Heart left ventricle (tissue), 16 donors: ENCODE measurements around the gene EEF1E1. TPM values are rescaled to one million over a fixed set of nuclear protein-coding genes. Genes with fewer than 3 reads are reported as not detected.

ENCODE experiments used
- ATAC-seq, 4 donors: fragments of 200-7000 bp; cut with Tn5 transposase; one replicate each; pipeline ENCODE4 v1.9.1; 2020 to 2022; ENCODE audit warnings: moderate library complexity in 4 of 4, mild to moderate bottlenecking in 3 of 4, moderate number of reproducible peaks in 1 of 4
- DNase-seq, 5 donors: peaks; one replicate each; pipeline ENCODE4 v3.0.0-alpha.2; 2020
- H3K27ac ChIP-seq, 12 donors: fragments of 200-600 bp; sonication (generic) in 4 of 12; one replicate each; pipeline versions ENCODE4 v1.5.0 to v1.8.0; 2016 to 2022; ENCODE audit warnings: mild to moderate bottlenecking in 2 of 12
- H3K27me3 ChIP-seq, 9 donors: fragments of 200-600 bp; sonication (generic) in 2 of 9; one replicate each; pipeline versions ENCODE4 v1.5.1 to v1.8.0; 2016 to 2022; ENCODE audit warnings: mild to moderate bottlenecking in 3 of 9
- H3K36me3 ChIP-seq, 9 donors: fragments of 200-600 bp; sonication (generic) in 2 of 9; one replicate each; pipeline versions ENCODE4 v1.5.0 to v1.8.0; 2018 to 2022; ENCODE audit warnings: mild to moderate bottlenecking in 2 of 9
- H3K4me1 ChIP-seq, 12 donors: fragments of 200-600 bp; sonication (generic) in 4 of 12; one replicate each; pipeline versions ENCODE4 v1.5.0 to v1.8.0; 2016 to 2022; ENCODE audit warnings: mild to moderate bottlenecking in 3 of 12
- H3K4me3 ChIP-seq, 12 donors: fragments of 200-600 bp; sonication (generic) in 4 of 12; one replicate each; pipeline versions ENCODE4 v1.5.0 to v1.8.0; 2017 to 2022; ENCODE audit warnings: mild to moderate bottlenecking in 9 of 12, moderate library complexity in 4 of 12
- H3K9me3 ChIP-seq, 12 donors: fragments of 200-600 bp; sonication (generic) in 4 of 12; one replicate each; pipeline versions ENCODE4 v1.5.0 to v1.8.0; 2016 to 2022; ENCODE audit warnings: mild to moderate bottlenecking in 1 of 12
- POLR2A ChIP-seq, 2 donors: fragments of 450-650 bp; IDR thresholded peaks; one replicate each; pipeline ENCODE4 v1.6.1; 2017; ENCODE audit warnings: antibody characterized with exemption in 2 of 2, mild to moderate bottlenecking in 2 of 2, moderate library complexity in 2 of 2
- WGBS, 4 donors: extraction: QIAGEN DNeasy Blood & Tissue Kit in 2 of 4; methylation state at CpG; one replicate each; pipeline versions ENCODE4 v1.1.5 to v1.1.7; 2013 to 2018; 5-methylcytosine and 5-hydroxymethylcytosine counted together
- intact Hi-C, 10 donors: fragments of 100-400 bp; cut with DNase I; formaldehyde crosslinking; loops; one replicate each; pipeline versions ENCODE4 v1.11.1 to v1.14.2; 2022
- polyA plus RNA-seq, 2 donors: library from polyadenylated mRNA; stranded (reverse); fragments of 200-250 nt; gene quantifications; one replicate each; pipeline ENCODE4 v1.2.3, GENCODE V29; 2013
- total RNA-seq, 9 donors: library from RNA; depleted of rRNA in 2 of 9; stranded (reverse); fragments of >200 nt in 2 of 9; fragmentation: NEBNext Ultra II Directional in 3 of 9; extraction: Animal tissue kit (Norgen Biotek cat#: 25700) in 3 of 9; gene quantifications; one replicate each; pipeline versions ENCODE4 v1.1.0 to v1.2.4, GENCODE V29; 2016 to 2023
- TF ChIP-seq, protein P1 (sequence below), 12 donors: fragments of 200-600 bp; sonication (generic) in 4 of 12; IDR thresholded peaks; one replicate each; pipeline versions ENCODE4 v1.5.0 to v1.8.0; 2018 to 2022; ENCODE audit warnings: antibody characterized with exemption in 12 of 12, mild to moderate bottlenecking in 5 of 12
- donor health status: ischemic (EF 13 %, LVEDD 7.1; RV severe dilation, severe dysfunction).
- donor health status: healthy with polysubstance abuse.
- donor health status: DM: no; HTN: yes; CAD: no.
- donor health status: DM: no; HTN: no; CAD: no.
- donor health status: ischemic (EF 25% LVEDD 6.9; RV normal size, moderate dysfunction).
- donor health status: ischemic (EF 25% LVEDD 5.7; RV mildly dilated, moderate dysfunction).
- donor health status: healthy.
- donor health status: DM: yes; HTN: yes; CAD: no.
- donor health status: ischemic (EF 35%, LVEDD 5.7; RV mildly dilated, moderate dysfunction).
- donor health status: nonischemic (EF 11% LVEDD 7.7; RV severe dilation, severe dysfunction).
- donor health status: DM: yes; HTN: yes; CAD: no.
- donor health status: PGD.
- donor health status: ischemic (EF 29% LVEDD 5.4; RV normal size, mild dysfunction).
- donor health status: nonischemic (EF 23%, LVEDD 6.1; RV moderate dilation, normal function).

The EEF1E1 gene
- total and polyA plus RNA-seq, 11 donors: 10.3 to 50.1 (median 15.9) TPM

DNA sequence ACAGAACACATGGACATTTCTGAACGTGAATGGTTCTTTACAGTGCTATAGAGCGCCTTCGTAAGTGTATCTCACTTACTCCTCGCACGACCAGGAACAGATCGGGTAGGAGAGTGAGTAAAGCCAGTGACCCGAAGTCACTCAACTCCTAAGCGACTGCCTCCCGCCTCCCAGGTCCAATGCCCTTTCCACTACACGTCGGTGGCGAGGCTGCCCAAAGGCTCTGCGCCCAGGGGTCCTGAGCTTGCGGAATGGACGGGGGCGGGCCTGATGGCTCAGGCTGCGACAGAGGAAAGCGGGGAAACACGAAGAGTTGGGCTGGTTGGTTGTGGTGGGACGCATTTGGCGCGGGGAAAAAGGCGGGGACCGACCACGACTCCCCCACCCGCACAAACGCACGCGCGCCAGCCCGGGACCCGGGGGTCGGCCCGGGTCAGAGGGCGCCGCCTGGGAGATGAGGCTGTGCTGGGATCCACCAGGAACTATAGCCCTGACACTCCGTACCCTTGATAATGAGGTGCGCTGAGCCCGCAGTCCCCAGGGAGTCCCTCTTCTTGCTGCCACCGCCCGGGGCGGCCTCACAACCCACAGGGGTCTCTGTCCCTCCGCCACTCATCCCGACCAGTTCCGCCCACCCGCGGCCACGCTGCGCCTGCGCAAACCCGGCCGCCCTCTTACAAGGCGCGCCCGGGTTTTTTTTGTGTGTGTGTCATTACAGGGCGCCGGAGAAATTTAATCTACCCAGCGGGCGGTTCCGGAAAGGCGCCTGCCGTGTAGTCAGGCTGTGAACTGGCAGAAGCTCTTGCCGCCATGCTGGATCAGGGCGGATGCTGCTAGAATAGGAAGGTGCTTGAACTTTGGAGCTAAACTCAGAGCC lies 38.3 kb downstream of the EEF1E1 start, which contains the start of gene BLOC1S5:
BLOC1S5 (minus strand) TSS at position 629 of the 877 bp plus-strand sequence; CDS start at position 616, 13 bp downstream.
- intact Hi-C loops: loop anchor here in 6 of 10 donors (1.0 to 10.0 kb wide), 5 partner anchors 37 to 342 kb away; partner anchors contain the start of genes EEF1E1 (in 1 of the 6) and TXNDC5 (in 1 of the 6)
- ATAC-seq (peak; percentile 97 to 99 (median 98)), DNase-seq (peak; percentile 97 to 98 (median 97))
- Histone ChIP-seq H3K4me1 (peaks cover 0 to 21% (median 7%) of the 10 kb centered on the region in 12 donors), H3K36me3 (peaks cover 0 to 35% (median 24%) of the 10 kb centered on the region in 9 donors), H3K27me3 (no peaks in the 10 kb centered on the region), H3K27ac (peak within 1 kb of the TSS; percentile 72 to 92 (median 90)), H3K9me3 (no peaks in the 10 kb centered on the region), H3K4me3 (peak within 1 kb of the TSS; percentile 53 to 92 (median 88))
- WGBS, 4 donors: 0 to 1% (median 0%) methylated on average over 49 to 64 of the region's 64 CpGs
- TF ChIP-seq, protein P1, sequence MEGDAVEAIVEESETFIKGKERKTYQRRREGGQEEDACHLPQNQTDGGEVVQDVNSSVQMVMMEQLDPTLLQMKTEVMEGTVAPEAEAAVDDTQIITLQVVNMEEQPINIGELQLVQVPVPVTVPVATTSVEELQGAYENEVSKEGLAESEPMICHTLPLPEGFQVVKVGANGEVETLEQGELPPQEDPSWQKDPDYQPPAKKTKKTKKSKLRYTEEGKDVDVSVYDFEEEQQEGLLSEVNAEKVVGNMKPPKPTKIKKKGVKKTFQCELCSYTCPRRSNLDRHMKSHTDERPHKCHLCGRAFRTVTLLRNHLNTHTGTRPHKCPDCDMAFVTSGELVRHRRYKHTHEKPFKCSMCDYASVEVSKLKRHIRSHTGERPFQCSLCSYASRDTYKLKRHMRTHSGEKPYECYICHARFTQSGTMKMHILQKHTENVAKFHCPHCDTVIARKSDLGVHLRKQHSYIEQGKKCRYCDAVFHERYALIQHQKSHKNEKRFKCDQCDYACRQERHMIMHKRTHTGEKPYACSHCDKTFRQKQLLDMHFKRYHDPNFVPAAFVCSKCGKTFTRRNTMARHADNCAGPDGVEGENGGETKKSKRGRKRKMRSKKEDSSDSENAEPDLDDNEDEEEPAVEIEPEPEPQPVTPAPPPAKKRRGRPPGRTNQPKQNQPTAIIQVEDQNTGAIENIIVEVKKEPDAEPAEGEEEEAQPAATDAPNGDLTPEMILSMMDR (IDR thresholded peaks at IDR 0.05): peak in 3 of 12 donors; percentile 5 to 25 (median 19)
- TF ChIP-seq POLR2A (IDR thresholded peaks at IDR 0.05): peak in 1 of 2 donors; percentile 82

DNA sequence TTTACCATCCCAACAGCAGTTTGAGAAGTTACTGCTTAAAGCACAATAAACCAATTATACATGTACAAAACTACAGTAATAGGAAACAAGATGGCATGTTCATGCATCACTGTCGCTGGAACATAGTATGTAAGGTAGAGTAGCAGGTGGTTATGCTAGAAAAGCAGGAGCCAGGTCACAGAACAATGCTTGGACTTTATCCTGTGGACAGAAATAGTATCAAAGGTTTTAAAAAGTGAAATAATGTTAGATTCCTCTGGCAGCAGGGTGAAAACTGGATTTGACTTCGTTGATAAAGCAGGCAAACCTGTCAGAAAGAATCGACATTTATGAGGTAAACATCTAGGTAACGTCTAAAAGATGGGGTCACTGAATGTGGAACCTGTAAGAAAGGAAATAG lies 40.6 kb downstream of the EEF1E1 start:
- Histone ChIP-seq H3K4me3 (no peak overlapping the region), H3K27ac (no peak overlapping the region), H3K27me3 (no peaks in the 10 kb centered on the region), H3K4me1 (peaks cover 0 to 27% (median 11%) of the 10 kb centered on the region in 12 donors), H3K9me3 (no peaks in the 10 kb centered on the region), H3K36me3 (peaks cover 0 to 52% (median 28%) of the 10 kb centered on the region in 9 donors)
- WGBS, 4 donors: 89 to 91% (median 90%) methylated on average over 4 of the region's 4 CpGs
- ATAC-seq (no peak), DNase-seq (no peak)
- TF ChIP-seq, protein P1 (IDR thresholded peaks at IDR 0.05): no peak
- TF ChIP-seq POLR2A (IDR thresholded peaks at IDR 0.05): no peak
- intact Hi-C loops: loop anchor here in 5 of 10 donors (5.0 to 10.0 kb wide), 4 partner anchors 34 to 339 kb away; partner anchors contain the start of gene TXNDC5 (in 1 of the 5)

DNA sequence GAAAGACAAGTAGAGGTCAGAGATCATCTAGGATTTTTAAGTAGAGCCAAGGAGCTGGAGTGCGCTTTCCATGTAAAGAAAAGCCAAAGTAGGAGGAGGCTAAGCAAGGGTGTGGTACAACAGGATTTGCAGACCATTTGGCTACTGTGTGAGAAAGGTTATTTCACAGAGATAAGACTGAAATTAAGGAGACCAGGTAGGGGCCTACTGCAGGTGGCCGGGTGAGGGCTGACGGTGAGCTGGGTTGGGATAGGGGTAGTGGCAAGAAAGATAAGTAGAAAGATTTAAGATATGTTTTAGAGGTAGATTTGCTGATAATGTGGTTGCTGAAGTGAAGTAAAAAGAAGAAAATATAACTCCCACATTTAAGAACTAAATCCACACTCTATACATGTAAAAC lies 42.0 kb downstream of the EEF1E1 start:
- Histone ChIP-seq H3K27me3 (no peaks in the 10 kb centered on the region), H3K4me3 (no peak overlapping the region), H3K36me3 (peaks cover 0 to 64% (median 33%) of the 10 kb centered on the region in 9 donors), H3K4me1 (peaks cover 0 to 27% (median 11%) of the 10 kb centered on the region in 12 donors), H3K27ac (no peak overlapping the region), H3K9me3 (no peaks in the 10 kb centered on the region)
- no peak for TF ChIP-seq POLR2A (IDR thresholded peaks at IDR 0.05)
- TF ChIP-seq, protein P1 (IDR thresholded peaks at IDR 0.05): no peak
- intact Hi-C loops: loop anchor here in 5 of 10 donors (5.0 to 10.0 kb wide), 4 partner anchors 33 to 338 kb away; partner anchors contain the start of gene TXNDC5 (in 1 of the 5)
- 87 to 90% (median 89%) methylated on average over 3 of the region's 3 CpGs for WGBS, 4 donors
- DNase-seq (no peak), ATAC-seq (no peak)

DNA sequence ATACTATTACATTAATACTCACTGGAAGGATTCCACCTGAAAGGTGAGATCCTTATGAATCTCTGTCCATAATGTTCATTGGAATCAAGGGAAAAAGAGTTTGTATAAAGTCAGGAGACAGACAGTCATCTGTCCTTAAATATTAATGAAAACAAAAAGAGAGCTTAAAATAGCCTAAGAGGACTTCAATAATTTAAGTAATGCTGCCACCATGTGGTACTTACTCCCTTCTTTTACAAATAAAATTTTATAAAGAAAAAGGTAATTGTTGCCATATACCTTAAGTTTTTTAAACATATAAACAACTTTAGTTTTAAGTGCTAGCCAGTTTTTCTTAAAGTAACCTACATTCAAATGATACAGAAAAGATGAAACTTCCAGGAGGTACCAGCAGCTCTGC lies 43.2 kb downstream of the EEF1E1 start:
- Histone ChIP-seq H3K9me3 (no peaks in the 10 kb centered on the region), H3K36me3 (peaks cover 0 to 73% (median 40%) of the 10 kb centered on the region in 9 donors), H3K4me1 (peaks cover 0 to 20% (median 6%) of the 10 kb centered on the region in 12 donors), H3K27ac (peak overlapping the region in 1 of 12 donors; percentile 15), H3K27me3 (no peaks in the 10 kb centered on the region), H3K4me3 (no peak overlapping the region)
- intact Hi-C loops: loop anchor here in 7 of 10 donors (2.0 to 10.0 kb wide), 8 partner anchors 42 to 338 kb away; partner anchors contain the start of gene TXNDC5 (in 1 of the 7)
- DNase-seq: no peak
- no peak for ATAC-seq
- no peak for TF ChIP-seq POLR2A (IDR thresholded peaks at IDR 0.05)
- TF ChIP-seq, protein P1 (IDR thresholded peaks at IDR 0.05): peak in 11 of 12 donors; percentile 13 to 61 (median 54)
